H4 (cell line): ENCODE measurements around the gene ERG. TPM values are rescaled to one million over a fixed set of nuclear protein-coding genes. Genes with fewer than 3 reads are reported as not detected.
A peak's percentile ranks its signal among the peaks of the same experiment; 100 is the strongest.

Experiments
- DNase-seq: peaks from one replicate; pipeline ENCODE4 v3.0.0-alpha.2; 2015; ENCODE audit warnings: low spot score
- total RNA-seq: library from RNA; depleted of rRNA; stranded (reverse); fragments of >200 nt; shearing (Covaris generic); gene quantifications from 2 replicates; pipeline ENCODE4 v1.2.3, GENCODE V29; 2014

ERG gene
- total RNA-seq, 1 experiment from 2014 or later: 0.15 TPM

DNA sequence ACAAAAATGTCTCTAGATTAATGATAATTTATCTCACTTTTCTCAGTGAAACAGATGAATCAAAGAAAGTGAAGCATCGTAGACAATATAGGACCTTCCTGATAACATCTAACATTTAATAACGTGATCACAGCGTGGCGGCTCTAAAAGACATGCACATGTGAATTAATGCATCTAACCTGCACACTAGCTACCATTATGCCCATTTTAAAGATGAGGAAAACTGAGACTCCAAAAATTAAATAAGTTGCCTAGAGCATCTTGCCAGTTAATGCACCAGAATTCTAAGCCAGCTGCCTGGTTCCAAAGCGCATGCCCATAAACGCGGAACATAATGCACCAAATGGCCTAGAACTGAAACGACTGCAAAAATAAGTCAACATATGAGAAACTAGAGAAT is 23.5 kb downstream of the ERG start:
- DNase-seq: no peak

DNA sequence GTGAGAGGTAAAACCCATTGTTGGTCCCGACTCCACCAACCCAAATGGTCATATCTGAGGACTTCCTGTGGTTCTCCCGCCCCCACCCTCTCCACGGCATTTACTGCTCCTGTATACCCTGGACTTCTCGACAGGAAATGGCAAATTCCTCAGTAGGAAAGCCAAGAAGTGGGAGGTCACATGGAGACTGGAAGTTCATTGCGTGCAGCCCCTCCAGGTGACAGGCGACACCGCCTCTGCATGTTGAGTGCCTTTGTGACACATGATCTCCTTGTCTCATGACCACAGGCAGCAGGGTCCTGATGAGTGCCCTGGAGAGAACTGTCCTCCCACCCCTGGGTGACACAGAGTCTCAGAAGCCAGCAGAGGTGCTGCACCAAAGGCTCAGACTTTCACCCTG is 24.2 kb downstream of the ERG start:
- peak; percentile 53 for DNase-seq

DNA sequence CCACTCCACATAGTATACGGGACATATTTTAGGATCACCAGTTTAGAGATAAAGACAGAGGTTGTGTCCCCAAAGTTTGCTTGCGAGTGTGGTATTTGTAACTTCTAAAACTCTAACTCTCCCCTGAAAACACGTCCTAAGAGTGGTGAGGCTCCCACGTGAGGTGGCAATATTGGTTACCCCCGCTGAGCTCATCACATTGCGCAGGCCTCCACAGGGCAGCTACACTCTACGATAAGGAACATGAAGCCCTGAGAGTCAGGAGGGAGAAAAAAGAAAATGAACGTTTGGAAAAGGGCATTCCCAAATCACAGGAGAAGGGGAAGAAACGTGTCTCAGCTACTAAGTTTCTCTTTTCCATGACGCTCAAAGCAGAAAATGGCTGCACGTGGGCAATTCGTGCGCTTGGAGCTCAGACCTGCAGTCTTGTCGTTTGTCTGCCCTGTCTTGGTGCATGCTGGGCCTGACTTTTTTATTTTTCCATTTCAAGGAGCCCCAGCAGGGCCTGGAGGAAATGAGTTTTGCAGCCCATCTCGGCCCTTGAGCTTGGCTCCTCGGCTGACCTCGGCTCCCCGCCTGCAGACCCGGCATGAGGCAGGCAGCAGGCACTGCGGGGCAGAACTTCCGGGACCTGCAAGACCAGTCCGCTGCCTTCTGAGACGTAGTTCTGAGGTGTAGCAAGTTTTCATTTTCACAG is 25.7 kb downstream of the ERG start:
- DNase-seq: no peak

DNA sequence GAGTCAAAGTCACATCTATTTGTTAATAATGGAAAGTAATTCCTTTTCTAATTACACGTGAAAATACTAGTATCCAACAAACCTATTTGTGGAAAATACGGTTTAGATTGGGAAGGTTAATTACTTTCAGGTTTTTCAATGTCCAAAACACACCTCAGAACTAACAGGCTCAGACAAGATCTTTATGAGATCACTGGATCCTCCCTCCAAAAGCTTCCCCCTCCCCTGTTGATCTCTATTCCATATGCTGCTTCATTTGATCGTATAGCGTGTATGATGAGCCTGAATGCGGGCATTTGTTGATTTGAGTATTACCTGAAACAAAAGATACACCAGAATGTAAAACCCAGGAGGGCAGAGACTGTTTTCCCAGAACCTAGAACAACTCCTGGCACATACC is 26.5 kb downstream of the ERG start:
- no peak for DNase-seq

DNA sequence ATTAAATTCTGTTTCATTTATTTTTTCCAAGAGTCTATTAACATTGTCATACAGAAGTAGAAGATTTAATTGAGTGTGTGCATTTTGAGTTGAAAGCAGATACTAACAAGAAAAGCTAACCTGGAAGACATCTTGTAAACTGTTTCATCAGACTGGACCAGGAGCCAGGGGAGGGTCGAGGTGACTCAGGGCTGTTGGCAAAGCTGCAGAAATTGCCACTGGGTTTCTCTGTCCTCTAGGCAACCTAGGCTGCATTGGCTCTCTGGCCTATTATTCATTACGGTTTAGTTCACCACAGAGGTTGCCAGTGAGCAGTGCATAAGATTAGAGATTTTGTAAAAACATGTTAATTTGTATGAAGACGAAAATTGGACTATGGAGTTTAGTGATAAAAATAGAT is 27.5 kb downstream of the ERG start:
- DNase-seq: peak; percentile 54

DNA sequence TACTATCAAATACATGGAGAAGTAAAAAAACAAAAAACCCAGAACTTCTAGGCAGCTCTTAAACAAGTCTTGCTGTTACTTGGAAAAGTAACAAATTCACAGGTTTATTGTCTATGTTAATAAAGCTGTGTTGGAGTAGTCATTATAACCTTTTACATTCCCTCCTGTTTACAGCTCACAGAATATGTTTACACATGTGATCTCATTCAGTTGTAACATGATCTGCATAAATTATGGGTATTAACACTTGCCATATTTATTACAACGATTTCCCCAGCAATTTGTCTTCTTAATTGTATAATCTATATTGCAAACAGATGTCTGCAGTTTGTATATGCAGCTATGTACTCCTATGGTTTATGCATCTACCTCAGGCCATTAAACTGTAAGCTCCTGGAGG is 28.6 kb downstream of the ERG start:
- DNase-seq: no peak

DNA sequence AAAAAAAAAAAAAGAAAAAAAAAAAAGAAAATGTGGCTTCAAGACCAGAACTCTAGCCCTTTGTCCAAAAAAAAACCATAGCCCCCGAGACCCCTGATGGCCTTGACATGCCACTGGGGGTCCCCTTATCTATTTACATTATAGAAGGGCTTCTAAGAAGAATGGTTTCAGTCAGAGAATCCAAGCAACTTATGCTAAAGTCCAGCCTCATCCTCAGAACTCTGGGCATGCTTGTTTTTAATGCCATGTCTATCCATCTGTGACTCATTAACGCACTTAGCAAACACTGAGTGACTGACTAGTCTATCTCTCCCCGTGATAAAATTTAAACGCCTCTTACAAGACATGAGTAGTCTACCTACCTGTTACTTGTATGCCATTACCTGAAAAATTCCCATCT is 29.3 kb downstream of the ERG start:
- no peak for DNase-seq

DNA sequence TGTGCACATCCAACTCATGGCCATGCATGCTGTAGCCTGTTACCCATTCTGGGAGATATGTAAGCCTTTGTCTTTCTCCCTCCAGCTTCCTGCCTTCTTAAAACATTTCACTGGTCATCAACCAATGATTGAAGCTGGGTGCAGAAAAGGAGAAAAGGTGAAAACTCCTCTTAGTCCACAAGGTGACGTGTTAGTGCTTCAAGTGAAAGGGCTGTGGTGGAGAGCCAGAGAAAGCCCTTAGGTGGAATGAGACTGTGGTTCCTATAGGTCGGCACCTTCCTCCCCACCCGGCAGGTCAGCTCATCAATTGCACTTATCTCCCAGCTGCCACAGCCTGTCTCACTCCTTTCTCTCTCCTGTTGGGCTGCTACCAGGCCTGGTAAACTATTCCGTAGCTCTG is 30.4 kb downstream of the ERG start:
- DNase-seq: no peak

DNA sequence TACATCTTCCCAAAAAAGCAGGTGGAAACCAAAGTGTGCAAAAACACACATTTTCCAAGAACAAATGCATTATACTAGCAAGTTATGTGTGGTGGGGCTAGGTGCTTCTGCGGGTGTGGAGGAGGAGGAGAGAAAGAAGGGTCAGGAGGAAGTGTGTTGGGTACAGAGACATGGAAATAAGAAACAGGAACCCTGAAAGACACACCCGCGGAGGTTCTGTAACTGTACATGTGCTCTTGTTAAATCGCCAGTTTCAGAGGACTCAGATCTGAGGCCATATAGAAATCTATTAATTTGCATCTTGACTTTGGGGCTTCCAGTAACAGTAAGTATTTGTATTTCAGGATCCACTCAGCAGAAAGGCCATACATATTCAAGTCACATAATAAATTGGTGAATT is 30.9 kb downstream of the ERG start:
- no peak for DNase-seq

DNA sequence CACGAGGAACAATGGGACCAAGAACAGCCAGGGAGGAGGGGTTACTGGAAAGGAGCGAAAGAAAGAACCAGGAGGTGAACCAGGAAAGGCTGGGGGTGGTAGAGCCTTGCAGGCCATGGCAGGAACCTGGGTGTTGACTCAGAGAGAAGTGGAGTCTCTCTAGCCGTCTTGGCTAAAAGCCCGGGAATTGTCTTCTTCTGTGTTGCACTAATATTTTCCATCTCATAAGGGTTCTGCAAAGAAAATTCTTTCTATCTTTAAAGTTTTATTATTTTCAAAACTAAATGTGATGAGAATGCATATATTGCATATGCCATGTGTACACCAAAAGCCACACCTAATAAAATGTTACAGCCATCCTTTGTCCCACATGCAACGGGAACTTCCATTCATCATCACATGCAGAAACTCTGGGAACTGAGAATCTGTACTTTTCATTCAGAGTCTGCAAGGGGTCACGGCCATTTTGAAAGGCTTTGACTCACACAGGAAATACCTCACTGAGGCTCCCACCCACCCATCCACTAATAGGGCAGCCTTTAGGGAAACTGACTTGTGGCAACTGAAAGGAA is 38.0 kb downstream of the ERG start:
- no peak for DNase-seq

DNA sequence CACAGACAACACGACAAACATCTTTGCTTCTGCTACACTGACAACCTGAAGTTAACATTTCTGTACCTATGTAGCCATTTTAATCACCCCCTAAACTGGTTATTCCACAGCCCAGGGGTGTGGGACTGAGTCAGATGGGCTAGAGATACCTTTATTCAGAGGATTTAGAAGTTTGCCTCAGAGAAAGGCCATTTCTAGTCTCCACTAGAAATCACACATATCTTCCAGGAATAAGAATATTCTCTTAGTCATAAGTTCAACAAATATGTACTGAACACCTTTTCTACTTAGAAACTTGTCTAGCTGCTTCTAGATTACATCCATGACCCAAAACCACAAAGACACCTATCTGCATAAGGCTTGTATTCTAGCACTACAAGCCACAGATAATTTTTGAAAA is 38.8 kb downstream of the ERG start:
- DNase-seq: no peak

DNA sequence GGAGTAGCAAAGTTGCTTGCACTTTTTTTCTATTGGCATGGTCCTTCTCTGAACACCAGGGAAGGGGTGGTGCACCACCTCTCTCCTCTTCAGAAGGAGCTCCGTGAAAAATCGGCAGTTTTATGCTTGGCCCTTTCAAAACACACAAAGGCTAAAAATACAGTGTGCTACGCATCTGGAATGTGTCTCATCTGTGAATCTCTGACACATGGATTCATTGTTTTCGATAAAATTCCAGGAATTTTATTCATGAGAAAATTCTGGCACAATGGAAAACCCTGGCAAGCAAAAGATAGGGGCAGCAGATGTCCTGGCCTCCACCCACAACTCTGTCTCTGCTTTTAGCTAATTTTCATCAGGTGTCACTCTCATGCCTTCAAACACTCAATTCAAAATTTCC is 42.9 kb downstream of the ERG start:
- DNase-seq: no peak

DNA sequence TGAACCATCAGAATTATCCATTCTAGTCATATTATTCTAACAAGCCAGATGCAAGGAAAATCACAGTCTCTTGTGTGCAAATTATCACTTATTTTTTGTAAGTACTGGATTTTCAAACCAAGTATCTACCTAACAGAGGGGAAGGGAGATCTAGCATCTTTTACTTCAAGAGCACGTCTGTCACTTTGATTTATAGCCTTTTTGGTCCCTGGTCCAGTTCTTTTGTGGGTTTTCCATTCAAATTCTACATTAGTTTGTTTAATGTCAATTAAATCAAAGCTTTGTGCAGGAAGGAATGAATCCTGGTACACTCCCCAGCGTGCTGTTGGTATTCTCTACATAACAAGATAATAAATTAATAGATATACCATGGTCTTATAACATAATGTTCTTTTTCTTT is 43.6 kb downstream of the ERG start:
- DNase-seq: no peak

DNA sequence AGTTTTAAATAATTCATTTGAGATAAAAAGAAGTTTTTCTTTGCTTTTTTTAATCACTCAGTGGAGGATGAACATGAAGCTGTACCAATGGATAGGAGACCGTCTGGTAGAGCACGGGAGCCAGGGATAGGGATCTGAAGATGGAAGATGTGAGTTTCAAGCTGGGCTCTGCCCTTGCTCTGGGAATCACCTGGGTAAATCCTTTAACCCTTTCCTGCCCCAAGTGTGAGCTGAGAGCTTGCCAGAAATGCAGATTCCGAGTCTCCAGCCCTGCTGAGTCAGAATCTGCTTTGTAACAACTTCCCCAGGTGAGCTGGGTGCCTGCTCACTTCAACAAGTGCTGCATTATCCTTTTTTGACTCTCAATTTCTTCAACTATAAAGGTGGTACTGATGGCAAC is 44.1 kb downstream of the ERG start:
- DNase-seq: no peak

DNA sequence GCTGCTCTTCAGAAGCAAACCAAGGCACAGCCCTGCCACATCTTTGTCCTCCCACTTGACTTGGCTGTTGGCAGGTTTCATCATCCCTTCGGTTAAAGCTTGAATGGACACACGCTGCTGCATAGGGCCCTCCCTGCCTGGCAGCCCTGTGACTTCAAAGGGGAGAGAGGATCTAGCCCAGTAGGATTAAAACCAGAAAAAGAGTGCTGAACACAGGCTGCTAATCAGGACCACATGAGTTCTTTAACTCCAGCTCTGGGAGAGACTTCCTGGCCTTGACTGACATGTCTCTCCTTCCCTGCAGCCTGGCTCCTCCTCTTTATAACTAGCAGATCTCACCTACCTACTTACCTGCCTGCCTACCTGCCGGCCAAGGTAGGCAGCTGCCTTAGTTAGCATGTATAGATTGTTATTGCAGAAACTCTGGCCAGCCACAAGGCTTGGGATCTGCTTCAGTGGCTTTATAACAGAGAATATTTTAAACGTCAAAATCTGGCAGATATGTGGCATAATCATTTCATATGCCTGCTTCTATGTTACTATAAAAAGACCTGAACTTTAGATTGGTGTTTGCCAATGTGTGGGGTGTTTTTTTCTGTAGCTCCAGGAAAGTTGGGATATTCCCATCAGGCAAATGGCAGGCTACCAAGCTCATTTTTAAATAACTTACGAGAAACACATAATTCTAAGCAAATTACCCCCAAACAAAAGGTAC is 49.4 kb downstream of the ERG start:
- no peak for DNase-seq

DNA sequence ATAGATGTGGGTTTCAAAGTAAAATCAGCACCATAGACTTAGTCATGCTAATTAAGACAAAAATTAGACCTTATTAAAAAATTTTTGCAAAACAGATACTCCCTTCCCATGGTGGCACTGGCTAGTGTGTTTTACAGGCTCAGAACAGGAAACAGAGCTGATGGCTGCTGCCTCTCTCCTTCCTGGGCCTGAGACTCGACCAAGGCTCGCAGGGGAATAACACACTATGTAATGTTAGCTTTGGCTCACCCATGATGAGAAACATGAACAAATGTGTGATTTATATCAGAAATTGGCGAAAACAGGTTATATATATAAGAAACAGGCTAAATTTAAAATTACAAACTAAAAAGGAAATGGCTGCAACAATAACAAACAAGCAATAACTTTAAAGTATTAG is 50.7 kb downstream of the ERG start:
- DNase-seq: no peak

DNA sequence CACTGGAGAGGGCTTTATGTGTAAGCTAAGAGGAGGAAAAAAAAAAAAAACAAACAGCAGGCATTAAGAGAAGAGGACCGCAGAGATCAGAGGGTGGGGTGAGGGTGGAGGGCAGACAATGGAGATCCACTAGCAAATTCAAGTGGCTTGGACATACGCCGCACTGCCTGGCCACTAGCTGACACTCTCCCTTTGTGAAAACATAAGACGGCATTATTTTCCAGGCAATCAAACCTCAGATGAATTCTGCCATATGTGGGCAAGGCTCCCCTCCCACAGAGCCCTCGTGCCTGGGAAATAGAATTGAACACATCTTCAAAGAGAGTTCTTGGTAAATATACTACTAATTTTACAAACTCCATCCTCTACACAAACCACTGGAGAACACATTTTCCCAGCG is 53.6 kb downstream of the ERG start:
- DNase-seq: no peak

DNA sequence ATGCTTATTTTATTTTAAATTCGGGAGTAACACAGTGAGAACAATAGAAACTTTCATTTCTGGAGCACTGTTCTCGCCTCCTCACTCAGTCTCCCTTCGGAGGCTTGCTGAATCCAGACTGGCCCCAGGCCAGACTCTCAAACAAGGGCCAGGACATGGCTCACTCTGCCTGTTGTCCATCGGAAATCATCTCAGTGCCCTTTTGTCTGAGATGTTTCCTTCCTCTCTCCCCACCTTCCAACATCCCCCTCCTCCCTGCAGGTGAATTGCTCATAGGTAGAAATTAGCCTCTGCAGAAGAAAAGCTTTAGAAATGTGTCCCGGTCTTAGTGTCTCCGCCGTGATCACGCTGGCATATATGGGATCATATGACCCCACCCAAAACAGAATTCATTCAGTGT is 55.2 kb downstream of the ERG start:
- no peak for DNase-seq

DNA sequence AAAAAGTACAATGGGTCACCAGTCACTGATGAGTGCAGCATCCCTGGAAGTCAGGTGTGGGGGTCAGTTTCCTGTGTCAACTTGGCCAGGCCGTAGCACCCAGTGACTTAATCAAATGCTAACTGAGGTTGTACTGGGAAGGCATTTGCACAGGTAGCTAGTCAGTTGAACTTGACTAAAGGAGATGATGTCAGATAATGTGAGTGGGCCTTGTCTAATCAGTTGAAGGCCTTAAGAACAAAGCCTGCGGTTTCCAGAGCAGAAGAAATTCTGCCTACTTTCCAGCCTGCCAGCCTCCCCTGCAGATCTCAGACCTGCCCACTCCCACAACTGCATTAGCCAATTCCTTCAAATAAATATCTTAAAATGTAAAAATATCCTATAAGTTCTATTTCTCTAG is 57.1 kb downstream of the ERG start:
- DNase-seq: no peak

DNA sequence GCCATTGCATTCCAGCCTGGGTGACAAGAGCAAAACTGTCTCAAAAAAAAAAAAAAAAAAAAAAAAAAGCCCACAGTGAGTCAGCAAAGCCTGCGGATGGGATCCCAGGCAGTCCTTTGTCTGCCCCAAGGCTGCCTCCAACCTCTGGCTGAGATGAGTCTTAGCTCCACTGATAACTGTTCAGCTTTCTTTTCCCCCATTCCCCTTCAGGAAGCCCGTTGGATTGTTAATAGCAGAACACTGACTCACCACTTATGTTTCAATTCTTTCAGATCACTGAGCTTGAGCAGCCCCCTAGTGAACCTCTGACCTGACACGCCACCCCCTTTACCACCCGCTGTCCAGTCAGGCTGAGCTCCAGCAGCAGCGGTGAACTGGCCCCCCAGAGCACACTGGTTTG is 57.5 kb downstream of the ERG start:
- DNase-seq: peak; percentile 76

DNA sequence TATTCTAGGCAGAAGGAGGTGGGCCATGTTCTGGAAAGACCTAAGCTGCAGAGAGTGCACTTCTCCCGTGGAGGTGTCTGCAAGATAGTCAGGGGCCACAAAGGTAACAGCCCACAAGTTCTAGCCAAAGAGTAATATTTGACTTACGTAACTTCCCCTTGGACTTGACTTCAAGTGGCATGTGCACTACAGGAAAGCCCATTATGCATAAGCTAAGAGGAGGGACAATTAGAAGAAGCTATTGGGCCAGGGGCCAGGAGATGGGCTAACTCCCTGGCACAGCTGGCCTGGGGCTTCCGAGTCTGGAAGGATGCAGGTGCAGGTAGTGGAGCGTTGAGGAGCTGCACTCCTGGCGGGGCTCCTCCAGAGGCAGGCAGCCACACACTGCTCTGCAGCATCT is 58.3 kb downstream of the ERG start:
- DNase-seq: no peak

DNA sequence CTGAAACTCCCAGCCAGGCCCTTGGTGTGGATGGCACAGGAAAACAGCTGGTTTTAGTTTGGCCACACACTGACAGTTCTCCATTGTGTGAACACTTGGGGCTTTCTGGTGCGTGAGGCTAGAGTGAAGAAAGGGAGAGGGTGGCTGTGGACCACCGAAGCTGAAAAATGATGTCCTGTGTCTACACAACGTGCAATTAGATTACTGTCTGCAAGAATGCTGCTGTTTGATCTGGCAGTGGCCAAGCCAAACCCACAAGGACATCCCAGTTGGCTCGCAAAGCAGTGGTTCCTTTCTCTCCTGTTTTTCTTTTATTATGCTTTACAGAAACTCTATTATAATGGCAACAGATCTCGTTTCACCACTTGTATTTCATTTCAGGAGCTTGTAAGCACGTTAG is 58.9 kb downstream of the ERG start:
- DNase-seq: peak; percentile 15

DNA sequence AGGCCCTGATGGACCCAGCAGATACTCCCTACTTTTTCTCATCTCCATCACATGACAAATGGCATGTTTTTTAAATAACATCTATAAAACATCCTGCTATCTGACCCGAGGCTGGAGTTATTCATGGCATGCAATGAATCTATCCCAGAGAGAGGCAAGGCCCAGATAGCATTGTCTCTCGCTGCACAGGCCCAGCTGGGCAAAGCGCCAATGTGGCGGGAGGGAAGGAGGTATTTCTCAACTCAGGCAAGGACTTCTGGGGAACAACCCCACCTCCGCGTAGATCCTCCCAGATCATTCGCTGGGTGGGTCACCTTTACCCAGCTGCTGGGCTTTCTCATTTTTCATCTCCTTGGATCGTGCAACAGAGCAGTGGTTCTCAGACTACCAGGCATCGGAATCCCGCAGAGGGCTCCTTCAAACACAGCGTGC is 59.8 kb downstream of the ERG start:
- peak; percentile 90 for DNase-seq

DNA sequence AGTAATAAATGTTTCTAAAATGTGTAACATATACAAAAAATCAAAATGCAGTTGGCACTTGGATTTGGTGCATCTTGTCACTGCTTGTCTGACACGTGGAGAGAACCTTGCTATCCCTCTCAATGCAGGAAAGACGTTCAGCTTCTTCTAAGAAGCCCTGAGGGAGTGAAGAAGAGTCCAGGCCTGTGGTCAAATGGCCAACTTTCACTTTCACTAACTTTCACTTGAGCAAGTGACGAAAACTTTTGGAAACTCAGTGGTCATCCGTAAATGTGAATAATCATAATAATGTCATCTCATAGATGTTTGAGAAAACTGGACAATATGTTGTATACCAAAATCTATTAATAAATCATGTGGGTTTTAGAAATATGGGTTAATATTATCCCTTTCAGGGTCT is 61.9 kb downstream of the ERG start:
- no peak for DNase-seq
